Skeletal muscle tissue (tissue), 4 donors: ENCODE measurements around the gene CENPE. TPM values are rescaled to one million over a fixed set of nuclear protein-coding genes. Genes with fewer than 3 reads are reported as not detected.
"Not testable (repeated sequence)": the region's sequence is repeated elsewhere in the genome, so short reads cannot be mapped to it uniquely, and the experiment has no call there.

Experiments used
- H3K27ac ChIP-seq: one replicate; pipeline ENCODE4 v1.7.0; 2013; ENCODE audit warnings: mild to moderate bottlenecking, low read depth, low read length, inconsistent platforms
- H3K27me3 ChIP-seq, 3 donors: one replicate each; pipeline ENCODE4 v1.7.0; 2013; ENCODE audit warnings: low read length in 3 of 3; ENCODE audit not compliant: control insufficient read depth in 3 of 3, insufficient read depth in 3 of 3
- H3K36me3 ChIP-seq, 3 donors: one replicate each; pipeline ENCODE4 v1.7.0; 2013; ENCODE audit warnings: low read length in 3 of 3; ENCODE audit not compliant: control insufficient read depth in 3 of 3, insufficient read depth in 3 of 3
- H3K4me1 ChIP-seq, 3 donors: one replicate each; pipeline ENCODE4 v1.7.0; 2013; ENCODE audit warnings: low read length in 3 of 3, mild to moderate bottlenecking in 3 of 3; ENCODE audit not compliant: control insufficient read depth in 3 of 3, insufficient read depth in 3 of 3
- H3K4me3 ChIP-seq, 3 donors: one replicate each; pipeline ENCODE4 v1.7.0; 2013; ENCODE audit warnings: low read length in 3 of 3
- H3K9ac ChIP-seq, 3 donors: one replicate each; pipeline ENCODE4 v1.7.0; 2013; ENCODE audit warnings: low read length in 3 of 3, mild to moderate bottlenecking in 3 of 3, moderate library complexity in 2 of 3, low read depth in 1 of 3
- H3K9me3 ChIP-seq, 3 donors: one replicate each; pipeline ENCODE4 v1.7.0; 2013; ENCODE audit warnings: low read length in 3 of 3; ENCODE audit not compliant: control insufficient read depth in 3 of 3
- total RNA-seq: library from RNA; depleted of rRNA; stranded (reverse); fragments of >200 nt; gene quantifications from one replicate; pipeline ENCODE4 v1.2.3, GENCODE V29; 2014
- donor health status: Osteomylitis.

Gene CENPE
- 3.1 TPM for total RNA-seq

GRCh38 chr4:103198111-103198765, at the start of gene CENPE:
Gene CENPE (minus strand): TSS chr4:103198343. CDS start chr4:103198319, 24 bp downstream.
- peak within 1 kb of the TSS; percentile 79 to 93 (median 82) for H3K4me3 ChIP-seq
- H3K9ac ChIP-seq: peak within 1 kb of the TSS; percentile 85 to 90 (median 89)
- H3K27ac ChIP-seq: no peak within 1 kb of the TSS
- H3K9me3 ChIP-seq: no peaks in the 10 kb centered on the region
- peaks cover 3 to 11% (median 7%) of the 10 kb centered on the region in 3 donors for H3K4me1 ChIP-seq
- H3K27me3 ChIP-seq: no peaks in the 10 kb centered on the region
- no peaks in the 10 kb centered on the region for H3K36me3 ChIP-seq

- no peak overlapping the region for H3K4me3 ChIP-seq
- H3K9ac ChIP-seq: no peak overlapping the region
- no peaks in the 10 kb centered on the region for H3K27me3 ChIP-seq
- H3K9me3 ChIP-seq: no peaks in the 10 kb centered on the region
- no peaks in the 10 kb centered on the region for H3K36me3 ChIP-seq
- H3K4me1 ChIP-seq: no peaks in the 10 kb centered on the region
- no peak overlapping the region for H3K27ac ChIP-seq
Observed at GRCh38 chr4:103244251-103244650, 46.1 kb upstream of the CENPE start.

- not testable (repeated sequence) for H3K4me3 ChIP-seq, H3K9me3 ChIP-seq
Observed at GRCh38 chr4:103230938-103231337, 32.8 kb upstream of the CENPE start.

GRCh38 chr4:103223556-103223955, 25.4 kb upstream of the CENPE start:
- H3K9ac ChIP-seq, H3K4me1 ChIP-seq, H3K36me3 ChIP-seq, H3K27me3 ChIP-seq, H3K27ac ChIP-seq, H3K9me3 ChIP-seq, H3K4me3 ChIP-seq: not testable (repeated sequence)

More at GRCh38 chr4:103230938-103231337, 32.8 kb upstream of the CENPE start:
- not testable (repeated sequence) for H3K27me3 ChIP-seq, H3K4me1 ChIP-seq, H3K36me3 ChIP-seq, H3K27ac ChIP-seq, H3K9ac ChIP-seq

GRCh38 chr4:103207673-103208072, 9.5 kb upstream of the CENPE start:
- H3K4me1 ChIP-seq: no peaks in the 10 kb centered on the region
- H3K36me3 ChIP-seq: no peaks in the 10 kb centered on the region
- H3K9ac ChIP-seq: no peak overlapping the region
- no peak overlapping the region for H3K4me3 ChIP-seq
- no peaks in the 10 kb centered on the region for H3K9me3 ChIP-seq
- no peaks in the 10 kb centered on the region for H3K27me3 ChIP-seq
- no peak overlapping the region for H3K27ac ChIP-seq

- Histone ChIP-seq H3K4me3 (no peak overlapping the region), H3K36me3 (no peaks in the 10 kb centered on the region), H3K9me3 (no peaks in the 10 kb centered on the region), H3K9ac (no peak overlapping the region), H3K27ac (no peak overlapping the region), H3K4me1 (no peaks in the 10 kb centered on the region), H3K27me3 (no peaks in the 10 kb centered on the region)
Observed at GRCh38 chr4:103204111-103204510, 6.0 kb upstream of the CENPE start.

GRCh38 chr4:103201724-103202123, 3.6 kb upstream of the CENPE start:
- H3K27me3 ChIP-seq: no peaks in the 10 kb centered on the region
- H3K9me3 ChIP-seq: no peaks in the 10 kb centered on the region
- no peak overlapping the region for H3K27ac ChIP-seq
- H3K4me1 ChIP-seq: peaks cover 3 to 11% (median 7%) of the 10 kb centered on the region in 3 donors
- H3K4me3 ChIP-seq: no peak overlapping the region
- no peak overlapping the region for H3K9ac ChIP-seq
- H3K36me3 ChIP-seq: no peaks in the 10 kb centered on the region

- no peaks in the 10 kb centered on the region for H3K27me3 ChIP-seq
- H3K36me3 ChIP-seq: no peaks in the 10 kb centered on the region
- H3K4me1 ChIP-seq: peaks cover 3 to 11% (median 7%) of the 10 kb centered on the region in 3 donors
- no peaks in the 10 kb centered on the region for H3K9me3 ChIP-seq
- H3K4me3 ChIP-seq: no peak overlapping the region
- H3K27ac ChIP-seq: no peak overlapping the region
- H3K9ac ChIP-seq: no peak overlapping the region
Observed at GRCh38 chr4:103201253-103201652, 3.1 kb upstream of the CENPE start.

- H3K36me3 ChIP-seq: no peaks in the 10 kb centered on the region
- H3K4me3 ChIP-seq: peak overlapping the region; percentile 79 to 93 (median 82)
- no peaks in the 10 kb centered on the region for H3K9me3 ChIP-seq
- peak overlapping the region in 1 of 3 donors; percentile 85 for H3K9ac ChIP-seq
- no peak overlapping the region for H3K27ac ChIP-seq
- H3K27me3 ChIP-seq: no peaks in the 10 kb centered on the region
- H3K4me1 ChIP-seq: peaks cover 3 to 11% (median 7%) of the 10 kb centered on the region in 3 donors
Observed at GRCh38 chr4:103199009-103199408, 866 bp upstream of the CENPE start.

- Histone ChIP-seq H3K4me3 (peak overlapping the region; percentile 79 to 93 (median 82)), H3K36me3 (no peaks in the 10 kb centered on the region), H3K9ac (peak overlapping the region; percentile 85 to 90 (median 89)), H3K27ac (no peak overlapping the region), H3K4me1 (peaks cover 3 to 11% (median 7%) of the 10 kb centered on the region in 3 donors), H3K9me3 (no peaks in the 10 kb centered on the region), H3K27me3 (no peaks in the 10 kb centered on the region)
Observed at GRCh38 chr4:103197765-103198110, 405 bp downstream of the CENPE start.
